PC-3 (cell line): ENCODE data around the gene TANGO6. TPM values are rescaled to one million over a fixed set of nuclear protein-coding genes. Genes with fewer than 3 reads are reported as not detected.
"Not testable (repeated sequence)": the region's sequence is repeated elsewhere in the genome, so short reads cannot be mapped to it uniquely, and the experiment has no call there.

Experiments
- ATAC-seq: fragments of 200-7000 bp; cut with Tn5 transposase; 2 replicates; pipeline ENCODE4 v1.9.1; 2020; ENCODE audit warnings: mild to moderate bottlenecking, moderate library complexity
- BruUV-seq: library from RNA; stranded (reverse); fragments of 400-500 nt; replicated peaks from 2 replicates; lab custom pipeline; 2021; lab: Mats Ljungman, UMichigan
- CTCF ChIA-PET: fragments of 300-600 bp; sonication (Branson Sonifier 250); formaldehyde crosslinking; loops from one replicate; lab custom pipeline; 2022; ENCODE audit warnings: antibody characterized with exemption; lab: Charles Lee
- POLR2A ChIA-PET: fragments of 300-600 bp; sonication (Branson Sonifier 250); formaldehyde crosslinking; loops from one replicate; lab custom pipeline; 2022; ENCODE audit warnings: antibody characterized with exemption; ENCODE audit not compliant: unreplicated experiment; lab: Charles Lee
- DNase-seq: peaks from one replicate; pipeline ENCODE4 v3.0.0-alpha.2; 2015
- H2AFZ ChIP-seq: fragments of 300-600 bp; sonication (generic); 2 replicates; pipeline ENCODE4 v1.6.0; 2016; ENCODE audit warnings: antibody characterized with exemption, low read length
- H3F3A ChIP-seq: fragments of 300-600 bp; sonication (generic); one replicate; pipeline ENCODE4 v1.6.0; 2017; ENCODE audit warnings: antibody characterized with exemption, low read length, control low read depth, mild to moderate bottlenecking; ENCODE audit not compliant: unreplicated experiment
- H3K27ac ChIP-seq: fragments of 300-600 bp; sonication (generic); 2 replicates; pipeline ENCODE4 v1.5.1; 2016; ENCODE audit warnings: mild to moderate bottlenecking, low read length
- H3K27me3 ChIP-seq: fragments of 300-600 bp; sonication (generic); 2 replicates; pipeline ENCODE4 v1.6.1; 2016; ENCODE audit warnings: low read length, mixed read lengths
- H3K36me3 ChIP-seq: fragments of 300-600 bp; sonication (generic); 2 replicates; pipeline ENCODE4 v1.6.1; 2016; ENCODE audit warnings: low read depth, mixed run types, low read length, mixed read lengths
- H3K4me1 ChIP-seq: fragments of 300-600 bp; sonication (generic); 2 replicates; pipeline ENCODE4 v1.5.1; 2016; ENCODE audit warnings: low read length; ENCODE audit not compliant: insufficient read depth
- H3K4me2 ChIP-seq: fragments of 300-600 bp; sonication (generic); 2 replicates; pipeline ENCODE4 v1.6.0; 2016; ENCODE audit warnings: low read length
- H3K4me3 ChIP-seq: fragments of 300-600 bp; sonication (generic); 2 replicates; pipeline ENCODE4 v1.5.1; 2016; ENCODE audit warnings: mild to moderate bottlenecking, low read length, mixed read lengths
- H3K79me2 ChIP-seq: fragments of 300-600 bp; sonication (generic); 2 replicates; pipeline ENCODE4 v1.6.1; 2017; ENCODE audit warnings: low read length, mixed read lengths
- H3K9ac ChIP-seq: fragments of 300-600 bp; sonication (generic); 2 replicates; pipeline ENCODE4 v1.6.0; 2016; ENCODE audit warnings: mild to moderate bottlenecking, low read length
- H3K9me2 ChIP-seq: fragments of 300-600 bp; sonication (generic); replicated peaks from 2 replicates; pipeline ENCODE4 v1.6.1; 2016; ENCODE audit warnings: mixed run types, low read length, mixed read lengths
- H3K9me3 ChIP-seq: fragments of 300-600 bp; sonication (generic); 2 replicates; pipeline ENCODE4 v1.6.1; 2016; ENCODE audit warnings: low read length, mixed read lengths
- H4K20me1 ChIP-seq: fragments of 300-600 bp; sonication (generic); 2 replicates; pipeline ENCODE4 v1.6.1; 2016; ENCODE audit warnings: low read length, mixed read lengths
- EZH2 ChIP-seq: fragments of 300-600 bp; sonication (generic); IDR thresholded peaks from one replicate; pipeline ENCODE4 v1.6.1; 2017; ENCODE audit warnings: antibody characterized with exemption, mild to moderate bottlenecking, low read length; ENCODE audit not compliant: unreplicated experiment
- EZH2phosphoT487 ChIP-seq: fragments of 300-600 bp; sonication (generic); IDR thresholded peaks from 2 replicates; pipeline ENCODE4 v1.6.1; 2018; ENCODE audit warnings: mild to moderate bottlenecking, antibody characterized with exemption, low read length, borderline replicate concordance
- intact Hi-C: fragments of 100-400 bp; cut with micrococcal nuclease; formaldehyde crosslinking; loops from 2 replicates; pipeline ENCODE4 v1.9.0; 2023
- total RNA-seq: library from RNA; depleted of rRNA; stranded (reverse); fragments of >200 nt; gene quantifications from 2 replicates; pipeline ENCODE4 v1.2.3, GENCODE V29; 2014
- TF ChIP-seq, protein P1 (sequence below): fragments of 300-600 bp; sonication (generic); conservative IDR thresholded peaks from 2 replicates; pipeline ENCODE4 v1.5.1; 2017; ENCODE audit warnings: antibody characterized with exemption, low read depth, mild to moderate bottlenecking, low read length

TANGO6 gene
- total RNA-seq, 1 experiment from 2014 or later: 9.4 TPM

DNA sequence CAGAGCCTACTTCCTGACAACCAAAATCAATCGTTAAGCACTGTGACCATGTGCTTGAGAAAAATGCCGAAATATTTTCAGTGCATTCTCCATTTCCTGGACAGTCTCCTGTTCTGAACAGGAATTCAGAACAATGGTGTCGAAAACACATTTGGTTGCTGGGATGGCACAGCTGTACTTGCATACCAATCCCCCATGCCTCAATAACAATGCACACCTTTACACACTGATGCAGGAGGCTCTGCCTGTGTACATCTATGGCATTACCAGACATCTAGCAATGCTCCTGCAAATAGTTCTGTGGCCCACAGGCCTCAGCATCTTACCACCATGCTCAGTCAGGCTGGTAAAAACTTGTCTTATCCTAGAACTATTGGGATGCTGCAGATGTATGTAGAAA lies 282.9 kb downstream of the TANGO6 start:
- H3K4me3 ChIP-seq: no peak overlapping the region
- no peak overlapping the region for H3K4me2 ChIP-seq
- ChIA-PET CTCF (no interaction called here), POLR2A (no interaction called here)
- intact Hi-C loops: no loop called here
- H3K79me2 ChIP-seq: peaks cover 61% of the 10 kb centered on the region
- no TSS peak for BruUV-seq
- no peaks in the 10 kb centered on the region for H4K20me1 ChIP-seq
- H2AFZ ChIP-seq: no peak overlapping the region
- H3K9me2 ChIP-seq: no peaks in the 10 kb centered on the region
- no peaks in the 10 kb centered on the region for H3F3A ChIP-seq
- peaks cover 5% of the 10 kb centered on the region; the same call in 1 of the 2 replicates for H3K4me1 ChIP-seq
- no peaks in the 10 kb centered on the region for H3K27me3 ChIP-seq
- no peak overlapping the region for H3K27ac ChIP-seq
- H3K36me3 ChIP-seq: peaks cover 3% of the 10 kb centered on the region; the same call in 1 of the 2 replicates
- H3K9me3 ChIP-seq: no peaks in the 10 kb centered on the region
- ATAC-seq: no peak
- H3K9ac ChIP-seq: no peak overlapping the region
- DNase-seq: no peak
- TF ChIP-seq, protein P1, sequence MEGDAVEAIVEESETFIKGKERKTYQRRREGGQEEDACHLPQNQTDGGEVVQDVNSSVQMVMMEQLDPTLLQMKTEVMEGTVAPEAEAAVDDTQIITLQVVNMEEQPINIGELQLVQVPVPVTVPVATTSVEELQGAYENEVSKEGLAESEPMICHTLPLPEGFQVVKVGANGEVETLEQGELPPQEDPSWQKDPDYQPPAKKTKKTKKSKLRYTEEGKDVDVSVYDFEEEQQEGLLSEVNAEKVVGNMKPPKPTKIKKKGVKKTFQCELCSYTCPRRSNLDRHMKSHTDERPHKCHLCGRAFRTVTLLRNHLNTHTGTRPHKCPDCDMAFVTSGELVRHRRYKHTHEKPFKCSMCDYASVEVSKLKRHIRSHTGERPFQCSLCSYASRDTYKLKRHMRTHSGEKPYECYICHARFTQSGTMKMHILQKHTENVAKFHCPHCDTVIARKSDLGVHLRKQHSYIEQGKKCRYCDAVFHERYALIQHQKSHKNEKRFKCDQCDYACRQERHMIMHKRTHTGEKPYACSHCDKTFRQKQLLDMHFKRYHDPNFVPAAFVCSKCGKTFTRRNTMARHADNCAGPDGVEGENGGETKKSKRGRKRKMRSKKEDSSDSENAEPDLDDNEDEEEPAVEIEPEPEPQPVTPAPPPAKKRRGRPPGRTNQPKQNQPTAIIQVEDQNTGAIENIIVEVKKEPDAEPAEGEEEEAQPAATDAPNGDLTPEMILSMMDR: no peak
- no peak for TF ChIP-seq EZH2
- no peak for TF ChIP-seq EZH2phosphoT487

DNA sequence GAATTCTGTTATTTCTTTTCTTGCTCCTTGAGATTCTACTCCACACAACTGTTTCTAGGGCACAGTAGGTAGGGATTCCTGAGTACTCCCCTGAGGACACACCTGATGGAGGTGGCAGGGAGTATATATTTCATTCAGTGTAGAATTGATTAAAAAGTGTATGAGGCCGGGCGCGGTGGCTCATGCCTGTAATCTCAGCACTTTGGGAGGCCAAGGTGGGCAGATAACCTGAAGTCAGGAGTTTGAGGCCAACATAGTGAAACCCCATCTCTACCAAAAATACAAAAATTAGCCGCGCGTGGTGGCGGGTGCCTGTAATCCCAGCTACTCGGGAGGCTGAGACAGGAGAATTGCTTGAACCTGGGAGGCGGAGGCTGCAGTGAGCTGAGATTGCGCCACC lies 283.5 kb downstream of the TANGO6 start:
- H3K27me3 ChIP-seq, H3K9me2 ChIP-seq, H4K20me1 ChIP-seq, ATAC-seq, POLR2A ChIA-PET, H3K27ac ChIP-seq, H3K36me3 ChIP-seq, H2AFZ ChIP-seq, BruUV-seq, intact Hi-C loops, H3K4me2 ChIP-seq, H3K9ac ChIP-seq, H3K9me3 ChIP-seq, DNase-seq, CTCF ChIA-PET, H3F3A ChIP-seq, H3K4me1 ChIP-seq, H3K4me3 ChIP-seq: not testable (repeated sequence)
- H3K79me2 ChIP-seq: peaks cover 67% of the 10 kb centered on the region

DNA sequence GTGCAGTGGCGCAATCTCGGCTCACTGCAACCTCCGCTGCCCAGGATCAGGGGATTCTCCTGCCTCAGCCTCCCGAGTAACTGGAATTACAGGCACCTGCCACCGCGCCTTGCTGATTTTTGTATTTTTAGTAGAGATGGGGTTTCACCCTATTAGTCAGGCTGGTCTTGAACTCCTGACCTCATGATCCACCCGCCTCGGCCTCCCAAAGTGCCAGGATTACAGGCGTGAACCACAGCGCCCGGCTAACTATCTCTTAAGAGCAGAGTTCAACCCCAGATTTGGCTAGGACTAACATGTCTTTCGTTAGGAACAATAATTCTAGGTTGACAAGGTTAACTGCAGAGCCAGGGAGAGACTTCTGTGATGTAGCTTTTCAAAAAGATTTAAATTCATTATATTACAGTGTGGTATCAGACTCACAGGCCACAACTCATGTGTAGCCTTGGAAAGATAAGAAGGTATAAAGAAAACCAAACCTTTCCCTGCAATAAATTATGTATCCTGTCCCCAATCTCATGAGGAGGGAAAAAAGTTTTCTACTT lies 284.7 kb downstream of the TANGO6 start:
- Histone ChIP-seq H4K20me1 (no peaks in the 10 kb centered on the region), H3K27ac (no peak overlapping the region), H2AFZ (no peak overlapping the region), H3K9me3 (no peaks in the 10 kb centered on the region), H3K4me2 (no peak overlapping the region), H3K27me3 (no peaks in the 10 kb centered on the region), H3K4me1 (peaks cover 5% of the 10 kb centered on the region; the same call in 1 of the 2 replicates), H3K36me3 (peaks cover 3% of the 10 kb centered on the region; the same call in 1 of the 2 replicates), H3K79me2 (peaks cover 74% of the 10 kb centered on the region), H3K9me2 (no peaks in the 10 kb centered on the region), H3F3A (no peaks in the 10 kb centered on the region), H3K9ac (no peak overlapping the region), H3K4me3 (no peak overlapping the region)
- BruUV-seq: no TSS peak
- ChIA-PET POLR2A (no interaction called here), CTCF (interaction anchor here (0.6 kb wide), 1 partner anchor 149 kb away, joined by 16 read pairs; no protein-coding TSS in a partner anchor)
- DNase-seq: no peak
- intact Hi-C loops: no loop called here
- ATAC-seq: no peak
- TF ChIP-seq, protein P1: no peak
- TF ChIP-seq EZH2 (no peak), EZH2phosphoT487 (no peak)
